Stimulated activated CD8-positive, alpha-beta memory T cell treated with anti-CD3 and anti-CD28 coated beads, Interleukin-7, amount 100 ng/mL, for 24 hours (primary cell): ENCODE data around the gene IL12RB1.
"Not testable (repeated sequence)": the region's sequence is repeated elsewhere in the genome, so short reads cannot be mapped to it uniquely, and the experiment has no call there.

Experiments
- DNase-seq: peaks from one replicate; pipeline ENCODE4 v3.0.0-alpha.2; 2020; ENCODE audit warnings: low read depth

The IL12RB1 gene

DNA sequence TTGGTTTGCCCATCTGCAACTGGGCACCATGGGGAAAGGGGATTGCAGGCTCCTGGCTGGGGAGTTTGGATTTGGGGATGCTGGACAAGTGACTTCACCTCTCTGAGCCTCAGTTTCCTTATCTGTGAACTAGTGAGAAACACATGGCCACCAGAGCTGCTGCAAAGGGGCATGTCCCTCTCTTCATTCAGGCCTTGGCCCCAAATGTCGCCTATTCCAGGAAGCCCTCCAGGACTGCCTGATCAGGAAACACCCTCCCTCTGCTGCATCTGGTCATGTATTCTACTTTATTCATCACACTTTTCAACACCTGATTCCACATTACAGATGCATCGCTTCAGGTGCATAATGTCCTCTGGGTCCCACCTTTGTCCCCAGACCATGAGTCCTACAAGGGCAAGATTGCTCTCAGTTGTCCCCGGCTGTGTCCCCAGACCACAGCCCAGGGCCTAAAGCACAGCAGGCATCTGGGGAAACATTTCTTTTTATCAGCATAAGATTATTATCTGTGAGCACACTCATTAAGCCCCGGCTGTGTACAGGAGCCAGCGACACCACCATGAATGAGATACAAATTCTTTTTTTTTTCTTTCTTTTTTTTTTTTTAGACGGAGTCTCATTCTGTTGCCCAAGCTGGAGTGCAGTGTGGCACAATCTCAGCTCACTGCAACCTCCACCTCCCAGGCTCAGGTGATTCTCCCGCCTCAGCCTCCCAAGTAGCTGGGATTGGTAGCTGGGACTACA lies 41.3 kb downstream of the IL12RB1 start:
- no peak for DNase-seq

GRCh38 chr19:18044825-18045304 lies 41.9 kb downstream of the IL12RB1 start:
- DNase-seq, result peak; percentile 81

DNA sequence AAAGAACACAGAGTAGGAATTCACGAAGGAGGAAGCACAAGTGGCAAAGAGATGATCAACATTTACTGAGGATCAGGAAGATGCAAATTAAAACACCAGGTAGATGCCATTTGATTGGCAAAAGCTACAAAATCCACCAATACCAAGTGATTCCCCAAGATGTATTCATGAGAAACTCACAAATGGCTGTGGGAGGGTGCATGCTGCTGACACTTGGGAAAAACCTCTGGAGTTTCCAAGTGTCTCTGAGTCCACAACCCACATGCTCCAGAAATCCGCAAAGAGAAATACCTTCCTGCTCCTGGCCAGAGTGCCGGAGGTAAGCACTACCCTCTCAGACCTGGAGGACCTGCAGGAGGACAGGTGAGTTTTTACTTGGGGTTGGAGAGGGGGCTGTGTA lies 43.1 kb downstream of the IL12RB1 start:
- no peak for DNase-seq

- DNase-seq, result no peak
Observed at GRCh38 chr19:18041054-18041453, 45.7 kb downstream of the IL12RB1 start.

DNA sequence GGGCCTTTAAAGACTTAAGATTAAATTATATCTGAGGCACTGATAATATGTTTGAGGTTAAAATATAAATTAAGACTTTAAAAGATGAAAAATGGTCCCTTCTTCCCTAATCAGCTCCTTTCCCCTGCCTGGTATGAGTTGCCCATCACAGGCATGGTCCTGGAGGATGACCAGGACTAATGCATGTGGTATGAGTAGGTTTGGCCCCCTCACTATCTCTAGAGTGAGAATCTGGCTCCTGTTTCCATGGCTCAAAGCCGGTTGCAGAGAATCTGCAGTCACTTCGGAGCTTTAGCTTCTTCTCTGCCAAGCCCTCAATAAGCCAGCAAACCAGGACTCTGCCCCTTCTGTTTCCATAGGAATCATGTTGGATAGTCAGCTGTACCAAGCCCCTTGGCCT lies 54.6 kb downstream of the IL12RB1 start:
- not testable (repeated sequence) for DNase-seq

DNA sequence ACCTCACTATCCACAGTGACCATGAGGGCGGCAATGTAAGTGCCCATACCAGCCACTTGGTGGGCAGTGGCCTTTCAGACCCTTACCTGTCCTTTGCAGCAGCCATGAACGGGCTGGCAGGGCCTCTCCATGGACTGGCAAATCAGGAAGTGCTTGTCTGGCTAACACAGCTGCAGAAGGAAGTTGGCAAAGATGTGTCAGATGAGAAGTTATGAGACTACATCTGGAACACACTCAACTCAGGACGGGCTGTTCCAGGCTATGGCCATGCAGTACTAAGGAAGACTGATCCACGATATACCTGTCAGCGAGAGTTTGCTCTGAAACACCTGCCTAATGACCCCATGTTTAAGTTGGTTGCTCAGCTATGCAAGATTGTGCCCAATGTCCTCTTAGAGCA lies 55.3 kb downstream of the IL12RB1 start:
- DNase-seq, result not testable (repeated sequence)

DNA sequence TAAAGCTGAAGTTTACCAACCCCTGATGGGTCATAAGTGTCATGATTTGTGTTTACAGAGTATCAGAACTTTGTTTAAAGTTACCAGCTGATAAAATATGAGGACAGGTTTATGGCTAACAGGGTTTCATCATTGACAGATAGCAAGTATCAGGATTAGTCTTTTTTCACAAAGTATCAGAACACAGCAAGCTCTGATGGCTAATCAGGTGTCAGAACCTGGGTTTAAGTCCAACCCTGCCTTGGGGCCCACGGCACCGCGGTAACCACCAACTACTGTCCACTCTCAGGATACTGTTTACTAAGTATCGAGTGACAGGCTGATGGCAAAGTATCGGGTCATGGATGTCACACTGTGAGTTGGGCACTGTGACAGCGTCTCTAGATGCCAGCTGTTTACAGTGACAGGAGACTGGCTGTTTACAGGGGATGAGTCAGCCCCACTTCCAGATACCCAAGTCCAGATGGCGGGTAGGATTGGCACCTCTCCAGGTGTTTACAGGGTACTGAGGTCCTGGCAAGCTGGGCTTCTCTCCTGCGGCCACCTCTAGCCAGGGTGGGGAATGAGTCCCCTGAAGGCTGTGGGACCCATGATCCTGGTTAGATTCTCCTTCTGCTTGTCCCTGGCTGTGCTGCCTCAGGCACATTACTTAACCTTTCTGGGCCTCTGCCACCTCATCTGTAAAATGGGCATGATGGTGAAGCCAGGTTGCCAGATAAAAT lies 57.0 kb downstream of the IL12RB1 start:
- DNase-seq, result no peak

GRCh38 chr19:18027151-18027550 lies 59.6 kb downstream of the IL12RB1 start:
- no peak for DNase-seq

GRCh38 chr19:18023622-18024251 lies 63.0 kb downstream of the IL12RB1 start:
- no peak for DNase-seq

DNA sequence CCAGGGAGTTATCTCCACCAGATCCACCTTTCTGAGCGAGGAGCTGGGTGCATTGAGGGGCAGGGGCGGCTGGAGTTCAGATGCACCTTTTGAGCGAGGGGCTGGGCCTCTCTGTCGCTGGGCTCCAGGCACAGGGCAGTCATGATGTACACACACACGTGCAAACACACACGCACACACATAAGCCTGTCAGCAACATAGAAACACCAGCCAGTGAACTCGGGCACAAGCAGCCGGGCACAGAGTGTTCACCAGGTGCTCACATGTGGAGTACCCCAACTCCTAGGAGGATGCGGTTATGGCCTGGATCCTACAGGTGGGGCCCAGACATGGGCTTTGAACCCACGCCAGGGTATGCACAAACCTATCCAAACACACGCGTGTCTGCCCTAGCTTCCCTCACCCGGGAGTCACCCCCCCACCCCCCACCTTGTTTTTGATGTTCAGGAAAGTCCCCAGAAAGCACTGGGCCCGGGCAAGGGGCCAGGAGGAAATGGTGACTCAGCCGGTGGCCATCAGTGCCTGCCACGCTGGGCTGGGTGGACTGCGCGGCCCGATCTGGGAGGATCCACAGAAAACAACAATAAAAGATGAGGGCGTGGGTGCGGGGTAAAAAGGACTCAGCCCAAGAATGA lies 65.5 kb downstream of the IL12RB1 start:
- DNase-seq, result no peak

GRCh38 chr19:18020212-18021085 lies 66.3 kb downstream of the IL12RB1 start:
- DNase-seq, result no peak

GRCh38 chr19:18017275-18018083 lies 69.3 kb downstream of the IL12RB1 start:
- no peak for DNase-seq

DNA sequence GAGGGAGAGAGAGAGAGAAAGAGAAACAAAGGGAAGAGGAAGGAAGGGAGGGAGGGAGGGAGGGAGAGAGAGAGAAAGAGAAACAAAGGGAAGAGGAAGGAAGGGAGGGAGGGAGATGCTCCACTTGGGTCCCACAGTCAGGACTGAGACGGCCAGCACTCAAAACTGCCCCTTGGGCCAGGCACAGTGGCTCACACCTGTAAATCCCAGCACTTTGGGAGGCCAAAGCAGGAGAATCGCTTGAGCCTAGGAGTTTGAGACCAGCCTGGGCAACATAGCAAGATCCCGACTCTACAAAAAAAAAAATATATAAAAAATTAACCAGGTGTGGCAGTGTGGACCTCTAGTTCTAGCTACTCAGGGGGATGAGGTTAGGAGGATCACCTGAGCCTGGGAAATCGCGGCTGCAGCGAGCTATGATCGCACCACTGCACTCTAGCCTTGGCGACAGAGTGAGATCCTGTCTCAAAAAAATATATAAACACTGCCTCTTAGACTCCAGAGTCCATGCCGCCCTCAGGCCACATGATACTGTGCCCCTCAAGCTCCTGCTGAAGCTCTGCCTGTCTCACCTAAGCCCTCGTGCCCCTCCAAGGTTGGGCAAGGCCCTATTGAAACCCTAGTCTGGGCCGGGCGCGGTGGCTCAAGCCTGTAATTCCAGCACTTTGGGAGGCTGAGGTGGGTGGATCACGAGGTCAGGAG lies 70.4 kb downstream of the IL12RB1 start:
- DNase-seq, result no peak

GRCh38 chr19:18014197-18014596 lies 72.5 kb downstream of the IL12RB1 start:
- DNase-seq, result no peak

DNA sequence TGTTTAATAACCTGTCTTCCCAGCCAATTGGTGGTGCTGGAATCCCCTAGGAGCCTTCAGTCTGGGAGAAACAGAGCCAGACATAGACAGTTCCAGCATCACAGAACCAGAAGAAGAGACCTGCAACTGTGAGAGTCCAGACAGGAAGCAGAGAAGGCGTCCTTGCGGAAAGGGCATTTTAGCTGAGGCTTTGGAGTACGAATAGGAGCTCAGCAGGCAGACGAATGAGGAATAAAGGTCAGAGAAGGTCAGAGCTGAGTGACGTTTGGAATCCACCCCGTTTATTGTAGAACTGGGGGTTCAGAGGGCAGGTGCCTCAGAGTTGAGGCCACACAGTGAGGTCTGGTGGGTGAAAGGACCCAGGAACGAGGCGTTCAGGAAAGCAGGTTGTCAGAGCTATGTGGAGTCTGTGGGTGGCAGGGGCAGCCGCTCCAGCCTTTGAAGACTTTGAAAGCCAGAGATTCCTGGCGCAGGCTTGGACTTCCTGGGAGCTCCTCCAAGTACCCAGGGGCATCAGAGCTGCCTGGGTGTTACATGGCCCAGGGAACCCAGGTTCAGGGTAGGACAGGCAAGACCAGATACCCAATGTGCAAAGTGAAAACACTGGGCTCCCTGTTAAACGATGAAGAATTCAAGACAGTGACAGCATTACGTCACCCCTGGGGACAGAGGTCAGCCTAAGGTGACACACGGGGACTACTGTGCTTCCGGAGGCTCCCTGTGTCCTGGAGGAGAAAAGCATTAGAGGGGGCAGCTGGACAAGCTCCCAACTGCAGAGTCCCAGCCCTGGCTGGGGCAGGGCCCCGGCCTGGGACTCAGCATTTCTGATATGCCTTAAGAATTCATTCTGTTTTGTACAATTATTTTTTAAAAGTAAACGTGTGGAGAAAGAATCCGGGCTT lies 73.3 kb downstream of the IL12RB1 start:
- no peak for DNase-seq

DNA sequence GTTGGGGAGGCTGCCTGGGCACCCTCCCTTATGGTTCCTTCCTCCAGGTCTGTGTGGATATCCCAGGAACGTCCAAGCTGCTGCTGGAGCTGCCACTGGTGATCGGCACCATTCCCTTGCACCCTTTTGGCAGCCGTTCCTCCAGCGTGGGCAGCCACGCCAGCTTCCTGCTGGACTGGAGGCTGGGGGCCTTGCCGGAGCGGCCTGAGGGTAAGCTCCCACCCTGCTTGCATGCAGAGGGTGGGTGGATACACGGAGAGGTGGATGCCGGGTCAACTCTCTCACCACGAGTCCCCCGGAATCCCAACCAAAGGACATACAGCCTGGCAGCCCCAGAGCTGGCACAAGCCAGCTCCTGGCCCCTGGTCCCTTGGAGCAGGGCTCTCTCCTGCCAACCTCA lies 76.6 kb downstream of the IL12RB1 start:
- no peak for DNase-seq

GRCh38 chr19:18009412-18010066 lies 77.2 kb downstream of the IL12RB1 start:
- DNase-seq, result no peak
